ENCODE results near the gene SPRY4. TPM values are rescaled to one million over a fixed set of nuclear protein-coding genes. Genes with fewer than 3 reads are reported as not detected.
"Not testable (repeated sequence)": the region's sequence is repeated elsewhere in the genome, so short reads cannot be mapped to it uniquely, and the experiment has no call there.

The SPRY4 gene
- polyA plus RNA-seq, 2 of the 4 experiments (the other 2 are of a cell fraction): 3.4 to 5.7 TPM

GRCh38 chr5:142276517-142276916 is 48.3 kb downstream of the SPRY4 start:
- H3K4me2 ChIP-seq: no peak overlapping the region
- TF ChIP-seq RARB (CRISPR knock-in tag; IDR thresholded peaks at IDR 0.05) (no peak), HES2 (IDR thresholded peaks at IDR 0.05) (no peak), NR3C1 (IDR thresholded peaks at IDR 0.05) (no peak), REST (IDR thresholded peaks at IDR 0.05) (no peak), CBX8 (IDR thresholded peaks at IDR 0.05) (no peak), SMC3 (IDR thresholded peaks at IDR 0.05) (no peak), EHF (CRISPR knock-in tag; IDR thresholded peaks at IDR 0.05) (no peak), EP300 (IDR thresholded peaks at IDR 0.05) (no peak), JUN (IDR thresholded peaks at IDR 0.05) (no peak), ZNF302 (CRISPR knock-in tag; IDR thresholded peaks at IDR 0.05) (no peak), KDM5A (IDR thresholded peaks at IDR 0.05) (no peak), CHD2 (IDR thresholded peaks at IDR 0.05; ENCODE audit: low read length, partially characterized antibody) (no peak)
- 62% methylated on average over 6 of the region's 6 CpGs for WGBS (ENCODE audit: missing lambda C conversion rate)
- H3K9me3 ChIP-seq: no peaks in the 10 kb centered on the region
- H3K4me1 ChIP-seq: no peaks in the 10 kb centered on the region
- FAIRE-seq (no peak), DNase-seq (ENCODE audit: low read depth in 1 of 2, low spot score in 1 of 2) (no peak), ATAC-seq (no peak)
- no peak overlapping the region for H3K4me3 ChIP-seq
- ChIA-PET POLR2A (no interaction called here), CTCF (no interaction called here)
- H3K27ac ChIP-seq: no peak overlapping the region

- WGBS (ENCODE audit: missing lambda C conversion rate): 77% methylated on average over 3 of the region's 3 CpGs
- Histone ChIP-seq H3K4me3 (no peak overlapping the region), H3K27ac (no peak overlapping the region), H3K4me2 (no peak overlapping the region), H3K9me3 (no peaks in the 10 kb centered on the region), H3K4me1 (no peaks in the 10 kb centered on the region)
- no peak for FAIRE-seq
- DNase-seq (ENCODE audit: low read depth in 1 of 2, low spot score in 1 of 2): no peak
- CTCF ChIA-PET: interaction anchor here (1.5 kb wide), 1 partner anchor 10 kb away, joined by 3 read pairs; no protein-coding TSS in a partner anchor
- ATAC-seq: no peak
- POLR2A ChIA-PET: no interaction called here
- TF ChIP-seq USF2 (IDR thresholded peaks at IDR 0.05): no peak
- TF ChIP-seq SREBF2 (IDR thresholded peaks at IDR 0.05): no peak
- no peak for TF ChIP-seq EHF (CRISPR knock-in tag; IDR thresholded peaks at IDR 0.05)
- TF ChIP-seq ZC3H11A (IDR thresholded peaks at IDR 0.05): no peak
- TF ChIP-seq KDM5A (IDR thresholded peaks at IDR 0.05): no peak
- no peak for TF ChIP-seq TFCP2L1 (CRISPR knock-in tag; IDR thresholded peaks at IDR 0.05)
- TF ChIP-seq CEBPB (IDR thresholded peaks at IDR 0.05): no peak
- TF ChIP-seq HES2 (IDR thresholded peaks at IDR 0.05): no peak
- no peak for TF ChIP-seq KDM1A (IDR thresholded peaks at IDR 0.05; ENCODE audit: low read depth)
- no peak for TF ChIP-seq CBX8 (IDR thresholded peaks at IDR 0.05)
- no peak for TF ChIP-seq MAFK (IDR thresholded peaks at IDR 0.05; ENCODE audit: partially characterized antibody)
- TF ChIP-seq FOSL2 (IDR thresholded peaks at IDR 0.05): no peak
- no peak for TF ChIP-seq FOSL2 (CRISPR knock-in tag; IDR thresholded peaks at IDR 0.05)
- TF ChIP-seq HOXA7 (CRISPR knock-in tag; IDR thresholded peaks at IDR 0.05): no peak
- TF ChIP-seq POLR2A (IDR thresholded peaks at IDR 0.05; ENCODE audit: low read length): no peak
- TF ChIP-seq FOSB (CRISPR knock-in tag; IDR thresholded peaks at IDR 0.05): no peak
- TF ChIP-seq POLR2AphosphoS2 (conservative IDR thresholded peaks at IDR 0.05; ENCODE audit: low read length): no peak
- no peak for TF ChIP-seq MAZ (IDR thresholded peaks at IDR 0.05; ENCODE audit: borderline replicate concordance, low read depth, low read length)
- no peak for TF ChIP-seq CTCF (IDR thresholded peaks at IDR 0.05)
Measured at GRCh38 chr5:142275496-142275895, 49.3 kb downstream of the SPRY4 start.

- WGBS (ENCODE audit: missing lambda C conversion rate): 63% methylated on average over 5 of the region's 5 CpGs
- DNase-seq (ENCODE audit: low read depth in 1 of 2, low spot score in 1 of 2); H3K9me3 ChIP-seq; FAIRE-seq; H3K27ac ChIP-seq; H3K4me2 ChIP-seq; ATAC-seq; H3K4me1 ChIP-seq; POLR2A ChIA-PET; H3K4me3 ChIP-seq: not testable (repeated sequence)
- CTCF ChIA-PET: interaction anchor here (1.3 kb wide), 1 partner anchor 19 kb away, joined by 3 read pairs; no protein-coding TSS in a partner anchor
Measured at GRCh38 chr5:142272596-142272995, 52.2 kb downstream of the SPRY4 start.

- WGBS (ENCODE audit: missing lambda C conversion rate): 87% methylated on average over 4 of the region's 4 CpGs
- CTCF ChIA-PET: interaction anchor here (0.6 to 1.2 kb wide), 2 partner anchors 14 to 108 kb away, joined by 4 to 5 read pairs; no protein-coding TSS in a partner anchor
- H3K27ac ChIP-seq; H3K4me1 ChIP-seq; POLR2A ChIA-PET; FAIRE-seq; H3K4me3 ChIP-seq; DNase-seq (ENCODE audit: low read depth in 1 of 2, low spot score in 1 of 2); H3K4me2 ChIP-seq; ATAC-seq; H3K9me3 ChIP-seq: not testable (repeated sequence)
Measured at GRCh38 chr5:142264084-142264483, 60.7 kb downstream of the SPRY4 start.

Data from A549 (cell line).